ENCODE measurements around the gene ABR.

- TF ChIP-seq RAD21 (conservative IDR thresholded peaks at IDR 0.05) = no peak
- TF ChIP-seq POLR2AphosphoS5 (IDR thresholded peaks at IDR 0.05) = no peak
- no peak for TF ChIP-seq CTCF (IDR thresholded peaks at IDR 0.05; ENCODE audit: poor library complexity, severe bottlenecking)
- no peak for TF ChIP-seq EZH2 (IDR thresholded peaks at IDR 0.05; ENCODE audit: borderline replicate concordance, insufficient read depth, low read length, poor library complexity, severe bottlenecking)
- TF ChIP-seq TAF1 (IDR thresholded peaks at IDR 0.05; ENCODE audit: low read depth) = no peak
- no peak for TF ChIP-seq REST (IDR thresholded peaks at IDR 0.05; ENCODE audit: borderline replicate concordance)
- no peak for TF ChIP-seq EP300 (conservative IDR thresholded peaks at IDR 0.05; ENCODE audit: poor library complexity, severe bottlenecking)
- no peak for TF ChIP-seq MXI1 (conservative IDR thresholded peaks at IDR 0.05; ENCODE audit: poor library complexity, severe bottlenecking)
- no peak for TF ChIP-seq SMC3 (conservative IDR thresholded peaks at IDR 0.05; ENCODE audit: poor library complexity)
These were observed 7.8 kb downstream of the ABR start for GRCh38 chr17:1171953-1172352.
